Body of pancreas (tissue), 4 donors: Measurements from ENCODE around the gene HOXA3.

Experiments
- POLR2A ChIP-seq, 3 donors: fragments of 450-650 bp; IDR thresholded peaks; one replicate each; pipeline ENCODE4 v1.6.1; 2016; ENCODE audit warnings: antibody characterized with exemption in 3 of 3, mild to moderate bottlenecking in 2 of 3
- TF ChIP-seq, protein P1 (sequence below), 7 experiments: fragments of 450-650 bp in 4 of 7; fragments of 200-600 bp in 3 of 7; sonication (generic) in 3 of 7; IDR thresholded peaks; one replicate each; pipeline ENCODE4 v1.5.1; 2016 to 2019; ENCODE audit warnings: antibody characterized with exemption in 7 of 7

DNA sequence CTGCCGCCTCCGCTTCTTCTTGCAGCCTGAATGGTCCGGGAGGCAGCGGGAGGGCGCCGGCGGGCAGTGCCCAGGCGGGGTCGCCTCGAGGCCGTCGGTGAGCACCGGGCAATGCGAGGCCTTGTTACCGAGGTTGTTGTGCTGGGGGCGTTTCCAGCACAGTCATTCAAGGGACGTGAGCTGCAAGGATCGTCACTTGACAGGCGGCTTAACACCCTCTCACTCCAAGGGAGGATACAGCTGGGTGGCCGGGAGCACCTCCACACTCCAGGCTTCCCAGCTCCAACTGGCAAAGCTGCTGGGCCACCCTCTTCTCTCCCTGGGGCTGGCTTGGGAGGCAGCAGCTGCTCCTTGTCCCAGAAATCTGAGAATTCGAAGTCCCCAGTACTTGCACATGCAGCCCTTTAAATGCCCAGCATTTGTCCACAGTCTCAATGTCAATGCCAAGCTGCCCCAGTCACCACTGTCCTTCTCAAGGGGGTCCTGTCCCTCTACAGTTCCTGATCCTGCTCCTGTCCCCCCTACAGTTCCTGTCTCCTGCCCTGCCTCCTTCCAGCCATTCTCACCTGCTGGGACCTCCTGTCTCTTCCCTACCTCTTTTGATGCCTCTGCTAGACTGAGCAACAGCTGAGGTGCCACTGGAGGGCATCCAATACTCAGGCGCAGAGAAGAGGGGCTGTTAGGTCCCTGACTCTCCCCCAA, 37.1 kb upstream of the HOXA3 start:
- TF ChIP-seq POLR2A (IDR thresholded peaks at IDR 0.05) = no peak
- TF ChIP-seq, protein P1, sequence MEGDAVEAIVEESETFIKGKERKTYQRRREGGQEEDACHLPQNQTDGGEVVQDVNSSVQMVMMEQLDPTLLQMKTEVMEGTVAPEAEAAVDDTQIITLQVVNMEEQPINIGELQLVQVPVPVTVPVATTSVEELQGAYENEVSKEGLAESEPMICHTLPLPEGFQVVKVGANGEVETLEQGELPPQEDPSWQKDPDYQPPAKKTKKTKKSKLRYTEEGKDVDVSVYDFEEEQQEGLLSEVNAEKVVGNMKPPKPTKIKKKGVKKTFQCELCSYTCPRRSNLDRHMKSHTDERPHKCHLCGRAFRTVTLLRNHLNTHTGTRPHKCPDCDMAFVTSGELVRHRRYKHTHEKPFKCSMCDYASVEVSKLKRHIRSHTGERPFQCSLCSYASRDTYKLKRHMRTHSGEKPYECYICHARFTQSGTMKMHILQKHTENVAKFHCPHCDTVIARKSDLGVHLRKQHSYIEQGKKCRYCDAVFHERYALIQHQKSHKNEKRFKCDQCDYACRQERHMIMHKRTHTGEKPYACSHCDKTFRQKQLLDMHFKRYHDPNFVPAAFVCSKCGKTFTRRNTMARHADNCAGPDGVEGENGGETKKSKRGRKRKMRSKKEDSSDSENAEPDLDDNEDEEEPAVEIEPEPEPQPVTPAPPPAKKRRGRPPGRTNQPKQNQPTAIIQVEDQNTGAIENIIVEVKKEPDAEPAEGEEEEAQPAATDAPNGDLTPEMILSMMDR (IDR thresholded peaks at IDR 0.05) = no peak
